Astrocyte of the cerebellum (primary cell): ENCODE results near the gene POSTN.

Experiments used
- DNase-seq: peaks from one replicate; pipeline ENCODE4 v3.0.0-alpha.2; 2011; ENCODE audit warnings: low read depth
- H3K4me3 ChIP-seq: 2 replicates; pipeline ENCODE4 v1.5.1; 2011; ENCODE audit warnings: mild to moderate bottlenecking, low read depth, low read length, moderate library complexity
- in situ Hi-C: cut with HindIII; loops from 2 replicates; pipeline ENCODE4 v1.10.0; 2017; ENCODE audit warnings: low sequenced_read_pairs
- TF ChIP-seq, protein P1 (sequence below): IDR thresholded peaks from 2 replicates; pipeline ENCODE4 v1.5.1; 2012; ENCODE audit warnings: low read length, low read depth, moderate library complexity, mild to moderate bottlenecking; ENCODE audit errors: missing control alignments

The POSTN gene

GRCh38 chr13:37616131-37616530 lies 17.6 kb upstream of the POSTN start:
- no peak for DNase-seq
- in situ Hi-C loops, result no loop called here
- TF ChIP-seq, protein P1, sequence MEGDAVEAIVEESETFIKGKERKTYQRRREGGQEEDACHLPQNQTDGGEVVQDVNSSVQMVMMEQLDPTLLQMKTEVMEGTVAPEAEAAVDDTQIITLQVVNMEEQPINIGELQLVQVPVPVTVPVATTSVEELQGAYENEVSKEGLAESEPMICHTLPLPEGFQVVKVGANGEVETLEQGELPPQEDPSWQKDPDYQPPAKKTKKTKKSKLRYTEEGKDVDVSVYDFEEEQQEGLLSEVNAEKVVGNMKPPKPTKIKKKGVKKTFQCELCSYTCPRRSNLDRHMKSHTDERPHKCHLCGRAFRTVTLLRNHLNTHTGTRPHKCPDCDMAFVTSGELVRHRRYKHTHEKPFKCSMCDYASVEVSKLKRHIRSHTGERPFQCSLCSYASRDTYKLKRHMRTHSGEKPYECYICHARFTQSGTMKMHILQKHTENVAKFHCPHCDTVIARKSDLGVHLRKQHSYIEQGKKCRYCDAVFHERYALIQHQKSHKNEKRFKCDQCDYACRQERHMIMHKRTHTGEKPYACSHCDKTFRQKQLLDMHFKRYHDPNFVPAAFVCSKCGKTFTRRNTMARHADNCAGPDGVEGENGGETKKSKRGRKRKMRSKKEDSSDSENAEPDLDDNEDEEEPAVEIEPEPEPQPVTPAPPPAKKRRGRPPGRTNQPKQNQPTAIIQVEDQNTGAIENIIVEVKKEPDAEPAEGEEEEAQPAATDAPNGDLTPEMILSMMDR, result no peak
- H3K4me3 ChIP-seq, result no peak overlapping the region

DNA sequence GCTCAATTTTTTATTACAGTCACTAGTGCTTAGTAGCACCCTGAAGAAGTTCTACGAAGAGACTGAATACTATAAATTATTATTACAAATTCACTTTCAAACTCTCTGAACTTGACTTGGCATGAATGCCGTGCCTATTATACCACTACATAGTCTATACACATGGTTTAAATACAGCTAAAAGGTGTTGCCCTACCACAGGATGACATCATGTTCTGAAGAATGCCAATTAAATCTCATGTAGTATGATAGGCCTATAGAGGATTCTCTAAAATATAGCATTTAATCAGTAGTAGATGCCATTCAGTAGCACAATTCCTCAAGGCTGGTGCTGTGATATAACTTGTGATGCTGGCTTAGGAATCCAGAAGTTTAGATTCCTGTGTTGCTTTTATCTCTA lies 16.7 kb upstream of the POSTN start:
- DNase-seq, result no peak
- in situ Hi-C loops, result no loop called here
- no peak overlapping the region for H3K4me3 ChIP-seq
- TF ChIP-seq, protein P1, result no peak

- DNase-seq, result no peak
- TF ChIP-seq, protein P1, result no peak
- in situ Hi-C loops, result no loop called here
- no peak overlapping the region for H3K4me3 ChIP-seq
Measured at GRCh38 chr13:37613638-37614037, 15.1 kb upstream of the POSTN start.

- in situ Hi-C loops, result no loop called here
- TF ChIP-seq, protein P1, result no peak
- DNase-seq, result no peak
- H3K4me3 ChIP-seq, result no peak overlapping the region
Measured at GRCh38 chr13:37613236-37613635, 14.7 kb upstream of the POSTN start.

DNA sequence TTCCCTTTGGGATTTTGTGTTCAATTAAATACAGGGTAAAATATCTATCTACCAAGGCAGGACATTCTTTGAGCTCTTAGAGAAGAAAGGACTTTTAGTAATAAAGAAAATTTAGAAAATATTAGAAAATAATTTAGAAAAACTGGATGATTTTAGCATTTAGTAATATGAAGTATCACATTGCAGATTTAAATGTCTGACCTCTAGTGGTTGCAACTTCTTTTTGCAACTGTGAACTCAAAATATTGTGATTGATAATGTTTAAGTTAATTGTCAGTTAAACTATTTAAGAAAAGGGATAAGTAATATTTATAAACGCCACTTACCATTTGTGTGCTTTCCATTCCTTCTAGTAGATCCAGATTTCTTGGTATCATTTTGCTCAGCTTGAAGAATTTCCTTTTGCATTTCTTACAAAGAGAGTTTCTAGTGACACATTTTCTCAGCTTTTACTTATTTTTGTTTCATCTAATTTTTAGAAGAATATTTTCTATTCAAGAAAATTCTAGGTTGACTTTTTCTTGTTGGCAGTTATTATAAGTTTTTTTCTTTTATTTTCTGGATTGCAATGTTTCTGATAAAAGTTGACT lies 10.3 kb upstream of the POSTN start:
- in situ Hi-C loops, result no loop called here
- TF ChIP-seq, protein P1, result peak; percentile 32
- no peak overlapping the region for H3K4me3 ChIP-seq
- no peak for DNase-seq

GRCh38 chr13:37602733-37603381 lies 4.3 kb upstream of the POSTN start:
- no peak overlapping the region for H3K4me3 ChIP-seq
- in situ Hi-C loops, result no loop called here
- TF ChIP-seq, protein P1, result peak; percentile 14
- peak; percentile 18 for DNase-seq
